T-helper 2 cell treated with Interferon-gamma antibody and Interleukin-4, amounts not matched to agents 5 μg/mL and 100 μg/mL, for 36 hours (primary cell): ENCODE measurements around the gene EFEMP2.
"Not testable (repeated sequence)": the region's sequence is repeated elsewhere in the genome, so short reads cannot be mapped to it uniquely, and the experiment has no call there.

Experiments
- DNase-seq: peaks from one replicate; pipeline ENCODE4 v3.0.0; 2021; ENCODE audit warnings: low spot score
- H3K27ac Mint-ChIP-seq: one replicate; pipeline ENCODE4 v1.8.0; 2021; ENCODE audit warnings: mild to moderate bottlenecking, mixed read lengths
- H3K27me3 Mint-ChIP-seq: one replicate; pipeline ENCODE4 v1.8.0; 2021; ENCODE audit warnings: low read depth, mixed read lengths
- H3K36me3 Mint-ChIP-seq: one replicate; pipeline ENCODE4 v1.8.0; 2021; ENCODE audit warnings: low read depth, mixed read lengths
- H3K4me1 Mint-ChIP-seq: one replicate; pipeline ENCODE4 v1.8.0; 2021; ENCODE audit warnings: low read depth, mixed read lengths
- H3K4me3 Mint-ChIP-seq: one replicate; pipeline ENCODE4 v1.8.0; 2022; ENCODE audit warnings: mild to moderate bottlenecking, moderate library complexity, mixed read lengths
- H3K9me3 Mint-ChIP-seq: one replicate; pipeline ENCODE4 v1.8.0; 2021; ENCODE audit warnings: mixed read lengths

EFEMP2 gene

DNA sequence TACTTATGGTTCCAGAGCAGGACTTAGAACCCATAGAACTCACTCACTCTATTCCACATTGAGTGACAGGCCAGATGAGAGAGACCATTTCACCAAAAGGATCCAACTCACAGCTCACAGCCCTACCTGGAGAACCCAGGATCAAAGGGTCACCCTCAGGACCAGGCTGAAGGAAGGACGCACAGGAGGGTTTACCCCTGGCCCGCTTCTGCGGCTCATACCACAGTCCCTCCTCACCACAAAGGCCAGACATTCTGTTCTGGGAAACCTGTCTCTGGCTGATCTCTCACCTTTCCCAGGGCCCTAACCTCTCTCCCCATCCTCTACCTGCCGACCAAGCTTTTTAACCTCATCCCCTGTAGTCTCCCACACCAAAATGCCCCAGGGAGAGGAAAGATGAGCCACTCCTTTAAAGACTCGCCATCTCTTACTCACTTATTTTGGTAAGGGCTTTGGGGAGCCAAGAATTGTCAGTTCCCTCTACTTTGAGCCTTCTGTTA, 22.9 kb upstream of the EFEMP2 start:
- Mint-ChIP-seq H3K9me3 (no peaks in the 10 kb centered on the region), H3K27me3 (no peaks in the 10 kb centered on the region), H3K4me3 (peak overlapping the region; percentile 27), H3K4me1 (peaks cover 32% of the 10 kb centered on the region), H3K27ac (peak overlapping the region; percentile 75), H3K36me3 (peaks cover 4% of the 10 kb centered on the region)
- no peak for DNase-seq

DNA sequence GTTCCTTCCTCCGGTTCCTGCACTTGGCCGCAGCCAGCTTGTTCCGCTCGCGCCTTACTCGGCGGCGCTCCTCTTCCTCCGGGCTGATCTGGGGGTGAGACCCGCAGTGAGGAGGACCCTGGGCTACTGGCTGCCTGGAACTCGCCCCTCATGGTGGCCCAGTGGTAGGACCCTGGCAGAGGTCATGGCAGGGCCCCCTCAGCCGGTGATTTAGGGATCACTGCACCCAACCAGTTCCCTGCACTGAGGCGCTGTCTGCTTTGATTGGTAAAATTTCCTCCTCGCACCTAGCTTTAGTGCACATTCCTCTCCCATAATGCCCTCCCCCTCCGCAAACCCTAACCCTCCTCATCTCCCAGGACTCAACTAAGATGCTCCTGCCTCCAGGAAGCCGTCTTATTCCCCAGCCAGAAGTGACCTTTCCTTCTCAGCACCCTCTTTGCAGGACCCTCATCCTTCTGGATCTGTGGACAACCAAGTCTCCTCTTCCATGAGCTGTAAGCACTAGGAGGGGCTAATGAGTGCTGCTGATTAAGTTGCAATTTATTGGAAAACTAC, 21.5 kb upstream of the EFEMP2 start:
- no peaks in the 10 kb centered on the region for H3K27me3 Mint-ChIP-seq
- H3K9me3 Mint-ChIP-seq = no peaks in the 10 kb centered on the region
- peak overlapping the region; percentile 74 for H3K4me3 Mint-ChIP-seq
- peaks cover 43% of the 10 kb centered on the region for H3K4me1 Mint-ChIP-seq
- peaks cover 4% of the 10 kb centered on the region for H3K36me3 Mint-ChIP-seq
- peak overlapping the region; percentile 82 for H3K27ac Mint-ChIP-seq
- peak; percentile 38 for DNase-seq

DNA sequence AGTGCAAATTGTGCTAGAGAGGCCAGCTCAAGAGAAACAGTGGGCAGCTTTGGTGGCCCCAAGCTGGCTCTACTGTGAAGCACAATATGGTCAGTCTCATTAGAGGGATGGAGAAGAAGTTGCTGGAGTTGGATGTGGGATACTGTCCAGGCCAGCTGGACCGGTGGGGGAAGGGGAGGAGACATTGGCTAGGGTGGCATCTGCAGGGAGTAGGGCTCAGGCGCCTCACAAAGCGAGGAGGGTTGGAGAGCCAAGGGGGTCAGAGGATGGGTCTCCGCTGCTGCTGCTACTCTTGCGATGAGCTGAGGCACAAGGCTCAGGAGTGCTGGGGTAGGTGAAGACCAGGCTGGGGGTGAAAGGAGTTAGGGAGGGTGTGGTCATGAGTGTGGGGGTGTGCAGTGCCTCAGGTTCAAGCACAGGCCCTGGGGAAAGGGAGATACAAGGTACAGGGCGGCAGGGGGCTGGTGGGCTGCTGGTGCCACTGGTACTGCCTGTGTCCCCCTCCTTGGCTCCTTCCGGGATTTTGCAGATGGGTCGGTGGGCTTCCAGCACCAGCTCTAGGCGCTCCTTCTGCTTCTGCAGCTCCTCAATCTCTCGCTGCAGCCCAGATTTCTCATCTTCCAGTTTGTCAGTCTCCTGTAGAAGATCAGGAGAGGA, 20.2 kb upstream of the EFEMP2 start:
- H3K27ac Mint-ChIP-seq = peak overlapping the region; percentile 82
- peaks cover 6% of the 10 kb centered on the region for H3K36me3 Mint-ChIP-seq
- DNase-seq = no peak
- H3K27me3 Mint-ChIP-seq = no peaks in the 10 kb centered on the region
- H3K9me3 Mint-ChIP-seq = no peaks in the 10 kb centered on the region
- peaks cover 48% of the 10 kb centered on the region for H3K4me1 Mint-ChIP-seq
- peak overlapping the region; percentile 74 for H3K4me3 Mint-ChIP-seq

GRCh38 chr11:65892137-65892540, 19.5 kb upstream of the EFEMP2 start:
- H3K27ac Mint-ChIP-seq = peak overlapping the region; percentile 80
- H3K9me3 Mint-ChIP-seq, H3K27me3 Mint-ChIP-seq: not testable (repeated sequence)

DNA sequence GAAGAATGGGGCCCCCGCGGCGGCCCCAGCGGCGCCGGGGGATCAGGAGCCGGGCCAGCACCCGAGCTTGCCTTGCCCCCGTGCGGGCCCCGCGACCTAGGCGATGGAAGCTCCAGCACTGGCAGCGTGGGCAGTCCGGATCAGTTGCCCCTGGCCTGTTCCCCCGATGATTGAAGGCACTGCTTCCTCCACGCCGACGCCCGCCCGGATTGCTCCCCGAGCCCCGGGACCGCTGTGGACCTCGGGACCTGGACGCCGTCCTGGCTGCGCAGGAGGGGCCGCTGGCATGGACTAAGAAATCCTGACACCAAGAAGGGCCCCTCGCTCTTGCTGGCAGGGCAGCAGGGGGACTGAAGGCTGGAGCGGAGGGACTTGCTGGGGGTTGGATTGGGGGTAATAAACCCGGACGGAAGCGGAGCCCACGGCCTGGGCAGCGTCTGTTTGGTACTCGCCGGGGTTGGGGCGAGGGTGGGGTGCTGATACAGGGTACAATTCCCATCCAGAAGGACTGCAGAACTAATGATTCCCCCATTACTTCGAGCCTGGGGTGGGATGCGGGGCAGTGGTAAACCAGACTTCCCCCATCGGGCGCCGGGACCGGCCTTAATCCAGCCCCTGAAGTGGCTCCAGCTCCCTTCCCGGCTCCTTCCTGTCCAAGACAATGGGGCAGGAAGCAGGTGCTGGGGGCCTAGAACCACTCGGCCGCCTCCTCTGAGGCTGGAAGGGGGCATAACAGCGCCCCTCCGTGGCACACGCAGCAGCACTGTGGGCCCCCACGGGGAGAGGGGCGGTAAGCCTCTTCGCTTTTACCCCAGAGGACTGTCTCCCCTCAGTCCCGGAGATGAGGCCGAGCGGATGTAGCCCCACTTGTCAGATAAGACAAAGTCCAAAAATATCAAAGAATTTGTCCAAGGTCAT, 18.9 kb upstream of the EFEMP2 start:
- no peaks in the 10 kb centered on the region for H3K27me3 Mint-ChIP-seq
- H3K36me3 Mint-ChIP-seq = peaks cover 17% of the 10 kb centered on the region
- H3K4me3 Mint-ChIP-seq = peak overlapping the region; percentile 74
- peaks cover 49% of the 10 kb centered on the region for H3K4me1 Mint-ChIP-seq
- no peaks in the 10 kb centered on the region for H3K9me3 Mint-ChIP-seq
- no peak for DNase-seq
- peak overlapping the region; percentile 80 for H3K27ac Mint-ChIP-seq

More at GRCh38 chr11:65892137-65892540, 19.5 kb upstream of the EFEMP2 start:
- Mint-ChIP-seq H3K36me3 (peaks cover 11% of the 10 kb centered on the region), H3K4me1 (peaks cover 44% of the 10 kb centered on the region), H3K4me3 (peak overlapping the region; percentile 74)
- not testable (repeated sequence) for DNase-seq

GRCh38 chr11:65890324-65891218, 18.0 kb upstream of the EFEMP2 start, which contains the start of gene CCDC85B:
Gene CCDC85B, plus strand, starts transcription at chr11:65890673. Its CDS starts 111 bp downstream, at chr11:65890784.
- Mint-ChIP-seq H3K27ac (peak within 1 kb of the TSS; percentile 91), H3K4me1 (peaks cover 49% of the 10 kb centered on the region), H3K9me3 (no peaks in the 10 kb centered on the region), H3K36me3 (peaks cover 18% of the 10 kb centered on the region), H3K27me3 (no peaks in the 10 kb centered on the region), H3K4me3 (peak within 1 kb of the TSS; percentile 99)
- DNase-seq = peak; percentile 98

DNA sequence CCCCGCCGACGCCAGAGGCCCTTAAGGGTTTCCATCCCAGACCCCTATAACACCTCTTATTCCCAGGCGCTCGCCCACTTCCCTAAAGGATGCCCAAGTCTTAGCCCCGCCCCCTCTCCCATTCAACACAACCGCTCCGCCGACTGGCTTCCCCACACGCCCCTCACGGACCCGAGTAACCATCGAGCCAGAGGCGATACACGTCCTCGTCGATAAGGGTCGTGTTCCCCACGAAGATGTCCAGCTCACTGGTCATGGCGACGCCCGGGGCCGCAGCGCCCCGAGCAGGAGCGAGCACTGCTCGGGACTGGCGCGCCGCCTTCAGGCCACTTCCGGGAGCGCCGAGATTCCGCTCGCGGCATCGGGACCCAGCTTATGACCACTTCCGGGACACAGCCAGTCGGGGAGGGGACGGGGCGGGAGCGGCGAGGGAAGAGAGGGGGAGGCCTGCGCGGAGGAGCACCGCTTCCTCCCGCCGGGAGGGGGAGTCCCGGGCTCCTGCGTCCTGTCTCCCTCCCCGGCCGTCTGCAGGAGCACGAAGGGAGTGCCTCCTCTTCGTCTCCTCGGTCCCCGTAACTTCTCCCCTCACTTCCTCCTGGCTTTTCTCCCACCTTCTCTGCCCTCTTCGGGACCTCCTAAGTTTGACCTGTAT, 15.7 kb upstream of the EFEMP2 start, which contains the start of gene FIBP:
TSS of gene FIBP (minus strand) at position 309 of the 652 bp plus-strand sequence. CDS start at position 256, 53 bp downstream.
- peaks cover 37% of the 10 kb centered on the region for H3K36me3 Mint-ChIP-seq

GRCh38 chr11:65887723-65888162, 15.1 kb upstream of the EFEMP2 start:
- DNase-seq = no peak
- H3K36me3 Mint-ChIP-seq = peaks cover 37% of the 10 kb centered on the region
- peak overlapping the region; percentile 99 for H3K4me3 Mint-ChIP-seq
- peak overlapping the region; percentile 91 for H3K27ac Mint-ChIP-seq
- peaks cover 44% of the 10 kb centered on the region for H3K4me1 Mint-ChIP-seq
- no peaks in the 10 kb centered on the region for H3K27me3 Mint-ChIP-seq
- no peaks in the 10 kb centered on the region for H3K9me3 Mint-ChIP-seq

More for the DNA sequence above, 15.7 kb upstream of the EFEMP2 start, which contains the start of gene FIBP:
- H3K27ac Mint-ChIP-seq = peak within 1 kb of the TSS; percentile 91
- no peaks in the 10 kb centered on the region for H3K9me3 Mint-ChIP-seq
- H3K27me3 Mint-ChIP-seq = no peaks in the 10 kb centered on the region
- peak within 1 kb of the TSS; percentile 99 for H3K4me3 Mint-ChIP-seq
- H3K4me1 Mint-ChIP-seq = peaks cover 48% of the 10 kb centered on the region
- DNase-seq = peak; percentile 93

DNA sequence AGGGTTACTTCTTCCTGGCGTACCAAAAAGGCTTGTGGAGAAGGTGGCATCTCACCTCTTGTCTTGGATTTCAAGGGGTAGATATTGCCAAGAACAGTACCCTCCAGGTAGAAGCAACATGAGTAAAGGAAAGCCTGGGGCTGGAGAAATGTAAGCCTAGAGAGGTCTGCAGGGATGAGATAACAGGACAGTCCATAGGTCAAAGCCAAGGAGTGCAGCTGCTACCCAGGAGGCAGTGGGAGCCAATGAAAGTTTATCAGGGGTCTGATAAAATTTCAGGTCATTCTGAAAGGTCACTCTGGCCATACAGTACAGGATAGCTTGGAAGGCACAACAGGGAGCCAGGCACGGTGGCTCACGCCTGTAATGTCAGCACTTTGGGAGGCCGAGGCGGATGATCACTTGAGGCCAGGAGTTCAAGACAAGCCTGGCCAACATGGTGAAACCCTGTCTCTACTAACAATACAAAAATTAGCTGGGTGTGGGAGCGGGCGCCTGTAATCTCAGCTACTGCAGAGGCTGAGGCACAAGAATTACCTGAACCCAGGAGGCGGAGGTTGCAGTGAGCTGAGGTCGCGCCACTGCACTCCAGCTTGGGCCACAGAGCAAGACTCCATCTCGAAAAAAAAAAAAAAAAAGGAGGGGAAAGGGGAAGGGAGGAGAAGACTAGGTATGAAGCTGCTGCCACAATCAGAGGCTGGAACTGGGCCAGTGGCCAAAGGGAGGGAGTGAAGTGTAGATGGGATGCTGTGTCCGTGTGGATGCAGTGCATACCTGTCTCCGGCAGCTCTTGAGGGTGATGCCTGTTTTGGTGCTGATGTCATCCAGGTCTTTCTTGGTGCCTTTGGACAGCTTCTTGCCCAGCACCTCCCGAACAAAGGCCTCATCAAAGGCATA, 14.5 kb upstream of the EFEMP2 start:
- H3K27me3 Mint-ChIP-seq = no peaks in the 10 kb centered on the region
- H3K9me3 Mint-ChIP-seq = no peaks in the 10 kb centered on the region
- peak overlapping the region; percentile 91 for H3K27ac Mint-ChIP-seq
- H3K4me1 Mint-ChIP-seq = peaks cover 37% of the 10 kb centered on the region
- H3K4me3 Mint-ChIP-seq = peak overlapping the region; percentile 99
- DNase-seq = no peak
- H3K36me3 Mint-ChIP-seq = peaks cover 39% of the 10 kb centered on the region

GRCh38 chr11:65885808-65886536, 13.4 kb upstream of the EFEMP2 start:
- Mint-ChIP-seq H3K9me3 (no peaks in the 10 kb centered on the region), H3K27ac (peak overlapping the region; percentile 91), H3K27me3 (no peaks in the 10 kb centered on the region), H3K36me3 (peaks cover 41% of the 10 kb centered on the region), H3K4me3 (peak overlapping the region; percentile 99), H3K4me1 (peaks cover 39% of the 10 kb centered on the region)
- no peak for DNase-seq

GRCh38 chr11:65885231-65885630, 12.6 kb upstream of the EFEMP2 start:
- Mint-ChIP-seq H3K9me3 (no peaks in the 10 kb centered on the region), H3K4me3 (no peak overlapping the region), H3K27ac (peak overlapping the region; percentile 15), H3K27me3 (no peaks in the 10 kb centered on the region), H3K4me1 (peaks cover 44% of the 10 kb centered on the region), H3K36me3 (peaks cover 41% of the 10 kb centered on the region)
- DNase-seq = no peak
